Tibial artery (tissue), 4 donors: Measurements from ENCODE around the gene P2RY2.

ENCODE experiments used
- DNase-seq, 2 donors: peaks; one replicate each; pipeline ENCODE4 v3.0.0-alpha.2; 2019
- H3K27ac ChIP-seq, 2 donors: fragments of 200-600 bp; sonication (generic) in 1 of 2; 1 replicate in 1 of 2; 2 replicates in 1 of 2; pipeline ENCODE4 v1.5.1; 2018 to 2019; ENCODE audit warnings: mild to moderate bottlenecking in 1 of 2
- H3K27me3 ChIP-seq, 2 donors: fragments of 200-600 bp; sonication (generic) in 1 of 2; one replicate each; pipeline versions ENCODE4 v1.5.1 to v1.6.0; 2016 to 2019
- H3K36me3 ChIP-seq, 3 donors: fragments of 200-600 bp; sonication (generic) in 2 of 3; one replicate each; pipeline ENCODE4 v1.5.1; 2016 to 2019; ENCODE audit warnings: mild to moderate bottlenecking in 2 of 3
- H3K4me1 ChIP-seq, 4 donors: fragments of 200-600 bp; sonication (generic) in 2 of 4; 1 replicate in 3 of 4; 2 replicates in 1 of 4; pipeline ENCODE4 v1.5.1; 2016 to 2019
- H3K4me3 ChIP-seq, 2 donors: fragments of 200-600 bp; sonication (generic) in 1 of 2; 1 replicate in 1 of 2; 2 replicates in 1 of 2; pipeline ENCODE4 v1.5.1; 2018 to 2019; ENCODE audit warnings: mild to moderate bottlenecking in 2 of 2
- H3K9me3 ChIP-seq, 3 donors: fragments of 200-600 bp; sonication (generic) in 1 of 3; one replicate each; pipeline ENCODE4 v1.5.1; 2016 to 2019
- intact Hi-C: fragments of 100-400 bp; cut with DNase I; formaldehyde crosslinking; loops from one replicate; pipeline ENCODE4 v1.15.0; 2023; ENCODE audit warnings: low total_unique reads
- TF ChIP-seq, protein P1 (sequence below), 2 experiments: fragments of 200-600 bp in 1 of 2; fragments of 450-650 bp in 1 of 2; IDR thresholded peaks; one replicate each; pipeline ENCODE4 v1.5.1; 2017 to 2019; ENCODE audit warnings: antibody characterized with exemption in 2 of 2, mild to moderate bottlenecking in 1 of 2, moderate library complexity in 1 of 2

Gene P2RY2

DNA sequence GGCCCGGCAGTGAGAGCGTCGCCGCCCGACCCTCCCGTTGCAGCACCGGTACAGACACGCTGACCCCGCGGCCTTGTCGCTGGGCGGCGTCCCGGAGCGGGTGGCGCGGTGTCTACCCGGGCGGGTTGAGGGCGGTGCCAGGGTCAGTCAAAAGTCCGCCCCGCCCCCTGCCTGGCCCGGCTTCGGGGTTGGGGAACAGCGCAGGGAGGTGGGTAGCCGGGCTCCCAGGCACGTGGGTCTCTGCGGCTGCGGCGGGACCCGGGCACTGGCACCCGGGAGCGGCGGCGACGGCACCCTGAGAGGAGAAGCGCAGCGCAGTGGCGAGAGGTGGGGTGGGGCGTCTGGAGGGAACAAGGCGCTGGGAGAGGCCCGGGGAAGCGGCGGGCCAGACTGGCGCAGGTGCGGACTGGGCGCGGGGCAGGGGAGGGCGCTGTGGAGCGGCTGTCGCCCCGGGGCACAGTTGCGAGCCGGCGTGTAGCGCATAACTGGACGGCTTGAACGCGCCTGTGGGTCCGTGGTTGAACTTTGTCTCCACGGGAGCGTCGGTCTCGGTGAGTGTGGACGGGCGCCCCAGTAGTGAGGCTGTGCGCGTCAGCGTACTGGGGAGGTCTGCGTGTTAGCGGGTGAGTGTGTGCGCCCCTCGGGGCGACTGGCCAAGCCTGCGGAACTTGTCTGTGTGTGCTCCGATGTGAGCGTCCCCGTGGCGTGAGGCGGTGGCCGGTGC, at the start of gene P2RY2:
TSS of gene P2RY2 (plus strand) at position 176 of the 724 bp plus-strand sequence. CDS start 15,879 bp downstream, outside the sequence.
- Histone ChIP-seq H3K4me3 (peak within 1 kb of the TSS; percentile 51 to 60), H3K4me1 (peaks cover 0 to 32% (median 14%) of the 10 kb centered on the region in 4 donors), H3K27me3 (no peaks in the 10 kb centered on the region), H3K36me3 (no peaks in the 10 kb centered on the region), H3K9me3 (no peaks in the 10 kb centered on the region), H3K27ac (peak within 1 kb of the TSS; percentile 6 to 10)
- TF ChIP-seq, protein P1, sequence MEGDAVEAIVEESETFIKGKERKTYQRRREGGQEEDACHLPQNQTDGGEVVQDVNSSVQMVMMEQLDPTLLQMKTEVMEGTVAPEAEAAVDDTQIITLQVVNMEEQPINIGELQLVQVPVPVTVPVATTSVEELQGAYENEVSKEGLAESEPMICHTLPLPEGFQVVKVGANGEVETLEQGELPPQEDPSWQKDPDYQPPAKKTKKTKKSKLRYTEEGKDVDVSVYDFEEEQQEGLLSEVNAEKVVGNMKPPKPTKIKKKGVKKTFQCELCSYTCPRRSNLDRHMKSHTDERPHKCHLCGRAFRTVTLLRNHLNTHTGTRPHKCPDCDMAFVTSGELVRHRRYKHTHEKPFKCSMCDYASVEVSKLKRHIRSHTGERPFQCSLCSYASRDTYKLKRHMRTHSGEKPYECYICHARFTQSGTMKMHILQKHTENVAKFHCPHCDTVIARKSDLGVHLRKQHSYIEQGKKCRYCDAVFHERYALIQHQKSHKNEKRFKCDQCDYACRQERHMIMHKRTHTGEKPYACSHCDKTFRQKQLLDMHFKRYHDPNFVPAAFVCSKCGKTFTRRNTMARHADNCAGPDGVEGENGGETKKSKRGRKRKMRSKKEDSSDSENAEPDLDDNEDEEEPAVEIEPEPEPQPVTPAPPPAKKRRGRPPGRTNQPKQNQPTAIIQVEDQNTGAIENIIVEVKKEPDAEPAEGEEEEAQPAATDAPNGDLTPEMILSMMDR (IDR thresholded peaks at IDR 0.05), result peak; percentile 56 to 61
- peak; percentile 50 to 87 for DNase-seq
- intact Hi-C loops, result no loop called here

DNA sequence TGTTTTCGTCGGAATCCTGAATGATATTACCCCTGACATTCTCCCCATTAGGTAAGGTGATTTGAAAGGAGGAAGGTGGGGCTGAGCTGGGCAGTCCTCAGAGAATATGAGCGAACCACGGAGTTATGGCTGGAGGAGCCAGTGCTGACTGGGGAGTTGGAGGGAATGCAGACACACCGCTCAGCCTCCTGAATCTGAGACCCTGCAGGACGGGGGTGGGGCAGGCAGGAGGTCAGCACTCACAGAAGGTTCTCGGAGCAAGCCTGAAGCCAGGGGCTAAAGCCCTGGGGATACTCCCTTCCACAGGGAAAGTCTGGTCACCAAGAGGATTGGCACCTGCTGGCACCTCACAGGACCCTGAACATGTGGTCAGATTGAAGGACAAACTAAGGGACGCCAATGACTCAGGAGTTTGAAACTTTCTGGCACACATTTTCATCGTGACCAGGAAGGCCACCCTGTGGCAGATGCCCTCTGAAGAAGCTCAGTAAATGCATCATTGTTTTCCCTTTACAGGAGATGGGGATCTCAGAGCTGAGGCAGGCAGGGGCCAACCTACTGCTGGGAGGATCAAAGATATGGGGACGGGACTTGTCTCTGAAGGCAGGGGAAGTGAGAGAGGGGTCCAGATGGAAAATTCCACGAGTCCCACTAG, 49.0 kb upstream of the P2RY2 start:
- no peak for DNase-seq
- intact Hi-C loops, result no loop called here
- H3K27me3 ChIP-seq, result no peaks in the 10 kb centered on the region
- no peaks in the 10 kb centered on the region for H3K36me3 ChIP-seq
- H3K9me3 ChIP-seq, result no peaks in the 10 kb centered on the region
- H3K27ac ChIP-seq, result no peak overlapping the region
- TF ChIP-seq, protein P1 (IDR thresholded peaks at IDR 0.05), result no peak
- peaks cover 0 to 28% (median 18%) of the 10 kb centered on the region in 4 donors for H3K4me1 ChIP-seq
- no peak overlapping the region for H3K4me3 ChIP-seq

DNA sequence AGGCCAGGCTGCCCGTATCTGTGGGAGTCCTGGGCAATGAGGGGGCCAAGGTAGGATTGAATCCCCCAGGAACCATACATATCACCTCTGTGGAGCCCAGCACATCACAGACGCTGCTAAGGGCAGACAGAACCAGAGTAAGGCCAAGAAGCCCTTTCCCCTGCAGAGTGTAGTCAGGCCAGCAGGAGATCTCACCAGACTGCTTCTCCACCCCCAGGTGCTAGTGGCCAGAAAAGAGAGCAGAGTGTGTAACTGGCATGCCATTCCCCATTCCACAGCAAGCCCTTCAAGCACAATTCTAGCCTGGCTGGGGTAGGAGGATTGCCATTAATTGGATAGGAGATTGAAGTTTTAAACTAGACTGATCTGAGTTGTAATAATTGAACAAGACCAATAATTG, 47.9 kb upstream of the P2RY2 start:
- Histone ChIP-seq H3K9me3 (no peaks in the 10 kb centered on the region), H3K4me1 (peaks cover 0 to 39% (median 22%) of the 10 kb centered on the region in 4 donors), H3K4me3 (no peak overlapping the region), H3K36me3 (no peaks in the 10 kb centered on the region), H3K27me3 (no peaks in the 10 kb centered on the region), H3K27ac (peak overlapping the region in 1 of 2 donors; percentile 10)
- intact Hi-C loops, result no loop called here
- TF ChIP-seq, protein P1 (IDR thresholded peaks at IDR 0.05), result no peak
- DNase-seq, result no peak

DNA sequence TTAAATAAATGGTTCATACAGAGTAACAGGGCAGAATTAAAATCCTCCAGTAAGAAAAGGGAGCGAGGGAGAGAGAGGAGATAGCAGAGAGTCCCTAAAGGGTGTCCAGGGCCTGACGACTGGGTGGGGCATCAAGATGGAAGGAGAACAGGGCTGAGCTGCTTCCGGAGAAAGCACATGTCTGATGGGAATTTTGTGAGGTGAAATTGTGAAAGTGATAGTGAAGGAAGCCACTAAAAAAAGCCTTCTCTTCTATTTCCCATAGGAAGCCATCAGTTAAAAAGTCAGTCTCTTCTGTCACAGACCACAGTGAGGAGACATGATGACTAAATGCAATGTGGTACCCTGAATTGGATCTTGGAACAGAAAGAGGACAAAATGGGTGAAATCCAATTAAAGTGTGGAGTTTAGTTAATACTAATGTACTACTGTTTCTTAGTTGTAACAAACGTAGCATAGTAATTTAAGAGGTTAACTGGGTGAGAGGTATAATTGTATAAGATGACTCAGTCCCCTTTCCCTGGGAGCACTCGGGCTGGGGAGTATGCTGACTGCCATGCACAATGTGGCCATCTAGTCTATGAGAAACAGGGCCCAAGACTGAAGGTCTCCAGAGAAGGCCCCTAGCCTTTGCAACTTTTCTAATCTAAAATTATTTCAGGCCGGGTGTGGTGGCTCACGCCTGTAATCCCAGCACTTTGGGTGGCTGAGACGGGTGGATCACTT, 46.5 kb upstream of the P2RY2 start:
- Histone ChIP-seq H3K4me3 (no peak overlapping the region), H3K9me3 (no peaks in the 10 kb centered on the region), H3K27me3 (no peaks in the 10 kb centered on the region), H3K4me1 (peaks cover 0 to 53% (median 32%) of the 10 kb centered on the region in 4 donors), H3K36me3 (no peaks in the 10 kb centered on the region), H3K27ac (peak overlapping the region; percentile 72 to 82)
- TF ChIP-seq, protein P1 (IDR thresholded peaks at IDR 0.05), result no peak
- intact Hi-C loops, result no loop called here
- no peak for DNase-seq

DNA sequence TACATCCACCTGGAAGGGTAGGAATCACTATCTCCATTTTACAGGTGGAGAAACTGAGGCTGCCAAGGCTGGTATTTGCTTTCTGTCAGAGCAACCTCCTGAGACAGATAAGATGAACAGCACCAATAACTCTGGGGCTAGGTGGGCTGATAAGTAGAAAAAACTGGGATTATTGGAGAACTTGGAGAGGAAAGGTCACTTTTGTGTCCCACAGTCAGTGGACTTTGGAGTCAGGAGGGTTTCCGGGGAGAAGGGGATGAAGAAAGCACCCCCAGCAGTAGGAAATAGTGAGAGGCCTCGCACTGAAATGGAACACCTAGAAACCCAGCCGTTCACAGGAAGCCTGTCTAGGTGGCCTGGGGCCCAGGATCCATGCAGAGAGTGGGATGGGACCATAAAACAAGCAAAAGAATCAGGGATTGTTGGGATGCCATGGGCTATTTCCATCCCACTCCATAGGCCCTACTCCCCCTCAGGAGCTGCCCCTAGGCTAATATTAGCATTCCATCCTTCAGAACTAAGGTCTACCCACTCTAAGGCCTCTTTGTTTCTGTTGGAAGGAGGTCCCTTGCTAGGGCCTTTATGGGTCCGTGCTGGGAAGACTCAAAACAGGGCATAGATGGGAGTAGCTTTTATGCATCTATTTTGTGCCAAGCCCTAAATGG, 45.0 kb upstream of the P2RY2 start:
- intact Hi-C loops, result no loop called here
- Histone ChIP-seq H3K9me3 (no peaks in the 10 kb centered on the region), H3K27me3 (no peaks in the 10 kb centered on the region), H3K27ac (peak overlapping the region; percentile 72 to 82), H3K4me1 (peaks cover 0 to 68% (median 44%) of the 10 kb centered on the region in 4 donors), H3K4me3 (no peak overlapping the region), H3K36me3 (no peaks in the 10 kb centered on the region)
- no peak for DNase-seq
- TF ChIP-seq, protein P1 (IDR thresholded peaks at IDR 0.05), result no peak
